HG03457 (cell line): Measurements from ENCODE around the gene MRNIP.
"Not testable (repeated sequence)": the region's sequence is repeated elsewhere in the genome, so short reads cannot be mapped to it uniquely, and the experiment has no call there.

ENCODE experiments used
- ATAC-seq: cut with Tn5 transposase; IDR thresholded peaks from one replicate; pipeline ENCODE4 v1.9.1; 2021; ENCODE audit warnings: moderate number of reproducible peaks; ENCODE audit not compliant: unreplicated experiment

MRNIP gene

GRCh38 chr5:179872055-179872827 is 13.6 kb upstream of the MRNIP start:
- no peak for ATAC-seq

GRCh38 chr5:179871533-179871932 is 12.9 kb upstream of the MRNIP start:
- not testable (repeated sequence) for ATAC-seq

GRCh38 chr5:179870952-179871351 is 12.3 kb upstream of the MRNIP start:
- ATAC-seq = no peak

- ATAC-seq = no peak
These were observed 11.8 kb upstream of the MRNIP start for GRCh38 chr5:179870403-179870903.

- ATAC-seq = no peak
These were observed 11.2 kb upstream of the MRNIP start for GRCh38 chr5:179869641-179870402.

- no peak for ATAC-seq
These were observed 10.5 kb upstream of the MRNIP start for GRCh38 chr5:179869101-179869500.

GRCh38 chr5:179868541-179868940 is 9.9 kb upstream of the MRNIP start:
- no peak for ATAC-seq

GRCh38 chr5:179867476-179867875 is 8.9 kb upstream of the MRNIP start:
- no peak for ATAC-seq

GRCh38 chr5:179867079-179867465 is 8.5 kb upstream of the MRNIP start:
- ATAC-seq = no peak

GRCh38 chr5:179866241-179867078 is 7.8 kb upstream of the MRNIP start:
- no peak for ATAC-seq

GRCh38 chr5:179865491-179866240 is 7.0 kb upstream of the MRNIP start:
- no peak for ATAC-seq

GRCh38 chr5:179864686-179865085 is 6.1 kb upstream of the MRNIP start:
- ATAC-seq = no peak

GRCh38 chr5:179863449-179864085 is 5.0 kb upstream of the MRNIP start:
- no peak for ATAC-seq

- no peak for ATAC-seq
These were observed 4.3 kb upstream of the MRNIP start for GRCh38 chr5:179862891-179863290.

GRCh38 chr5:179862296-179862695 is 3.7 kb upstream of the MRNIP start:
- ATAC-seq = no peak

- ATAC-seq = no peak
These were observed 1.7 kb upstream of the MRNIP start for GRCh38 chr5:179860301-179860700.

GRCh38 chr5:179858241-179858585 is 404 bp downstream of the MRNIP start:
- ATAC-seq = peak; percentile 30

GRCh38 chr5:179854356-179854755 is 4.3 kb downstream of the MRNIP start:
- ATAC-seq = no peak

GRCh38 chr5:179852993-179853547 is 5.5 kb downstream of the MRNIP start:
- ATAC-seq = peak; percentile 70

GRCh38 chr5:179841621-179842020 is 17.0 kb downstream of the MRNIP start:
- ATAC-seq = no peak
